ENCODE results near the gene BPIFB2. TPM values are rescaled to one million over a fixed set of nuclear protein-coding genes. Genes with fewer than 3 reads are reported as not detected.
"Not testable (repeated sequence)": the region's sequence is repeated elsewhere in the genome, so short reads cannot be mapped to it uniquely, and the experiment has no call there.

The BPIFB2 gene
- total RNA-seq, 2 donors from 2014 or later, result not detected

GRCh38 chr20:32969356-32970114 is 38.0 kb upstream of the BPIFB2 start:
- DNase-seq, result no peak

GRCh38 chr20:32970115-32970972 is 37.2 kb upstream of the BPIFB2 start:
- no peak for ATAC-seq
- intact Hi-C loops (cut with DNase I, micrococcal nuclease), result no loop called here
- DNase-seq, result no peak

More at GRCh38 chr20:32969356-32970114, 38.0 kb upstream of the BPIFB2 start:
- ATAC-seq, result no peak
- intact Hi-C loops (cut with DNase I, micrococcal nuclease), result no loop called here

GRCh38 chr20:32970973-32971300 is 36.6 kb upstream of the BPIFB2 start:
- DNase-seq (no peak), ATAC-seq (no peak)
- intact Hi-C loops (cut with DNase I, micrococcal nuclease), result no loop called here

- no peak for DNase-seq
- intact Hi-C loops (cut with DNase I, micrococcal nuclease), result no loop called here
- no peak for ATAC-seq
Measured at GRCh38 chr20:32971703-32972161, 35.8 kb upstream of the BPIFB2 start.

- intact Hi-C loops (cut with DNase I, micrococcal nuclease), result no loop called here
- ATAC-seq (peak; percentile 34), DNase-seq (peak in 1 of 2 donors; percentile 34)
Measured at GRCh38 chr20:32972181-32973076, 35.1 kb upstream of the BPIFB2 start.

- intact Hi-C loops (cut with DNase I, micrococcal nuclease), result no loop called here
- ATAC-seq, result no peak
Measured at GRCh38 chr20:32973077-32973717, 34.3 kb upstream of the BPIFB2 start.

GRCh38 chr20:32974204-32975064 is 33.1 kb upstream of the BPIFB2 start:
- DNase-seq; ATAC-seq; intact Hi-C loops (cut with DNase I, micrococcal nuclease): not testable (repeated sequence)

More at GRCh38 chr20:32973077-32973717, 34.3 kb upstream of the BPIFB2 start:
- DNase-seq, result no peak

- ATAC-seq; intact Hi-C loops (cut with DNase I, micrococcal nuclease); DNase-seq: not testable (repeated sequence)
Measured at GRCh38 chr20:32975121-32975520, 32.4 kb upstream of the BPIFB2 start.

- no peak for ATAC-seq
- intact Hi-C loops (cut with DNase I, micrococcal nuclease), result no loop called here
- DNase-seq, result no peak
Measured at GRCh38 chr20:32975698-32976674, 31.5 kb upstream of the BPIFB2 start.

- intact Hi-C loops (cut with DNase I, micrococcal nuclease), result no loop called here
- ATAC-seq, result no peak
- DNase-seq, result no peak
Measured at GRCh38 chr20:32976746-32977145, 30.8 kb upstream of the BPIFB2 start.

- intact Hi-C loops (cut with DNase I, micrococcal nuclease), result no loop called here
- ATAC-seq, result no peak
- DNase-seq, result no peak
Measured at GRCh38 chr20:32977281-32978008, 30.1 kb upstream of the BPIFB2 start.

- DNase-seq (no peak), ATAC-seq (no peak)
Measured at GRCh38 chr20:32978009-32978335, 29.5 kb upstream of the BPIFB2 start.

GRCh38 chr20:32979201-32979998 is 28.1 kb upstream of the BPIFB2 start:
- ATAC-seq, result no peak
- intact Hi-C loops (cut with DNase I, micrococcal nuclease), result no loop called here

More at GRCh38 chr20:32978009-32978335, 29.5 kb upstream of the BPIFB2 start:
- intact Hi-C loops (cut with DNase I, micrococcal nuclease), result no loop called here

GRCh38 chr20:32980131-32980941 is 27.2 kb upstream of the BPIFB2 start:
- ATAC-seq (no peak), DNase-seq (no peak)
- intact Hi-C loops (cut with DNase I, micrococcal nuclease), result no loop called here

More at GRCh38 chr20:32979201-32979998, 28.1 kb upstream of the BPIFB2 start:
- no peak for DNase-seq
